SK-N-SH (cell line): ENCODE data around the gene PCDHGA5.
"Not testable (repeated sequence)": the region's sequence is repeated elsewhere in the genome, so short reads cannot be mapped to it uniquely, and the experiment has no call there.

Source experiments
- CHD2 ChIP-seq: fragments of 150-350 bp; IDR thresholded peaks from 2 replicates; pipeline ENCODE4 v1.6.1; 2018; ENCODE audit warnings: low read length; ENCODE audit not compliant: partially characterized antibody
- EZH2phosphoT487 ChIP-seq: fragments of 200-600 bp; sonication (generic); IDR thresholded peaks from 2 replicates; pipeline ENCODE4 v1.6.1; 2017; ENCODE audit warnings: low read depth, mixed run types, mild to moderate bottlenecking, antibody characterized with exemption, moderate library complexity, borderline replicate concordance
- FOXM1 ChIP-seq: IDR thresholded peaks from 2 replicates; pipeline ENCODE4 v1.4.0; 2012; ENCODE audit warnings: low read depth, mild to moderate bottlenecking
- JUND ChIP-seq: IDR thresholded peaks from 2 replicates; pipeline ENCODE4 v1.4.0; 2012
- MAX ChIP-seq: IDR thresholded peaks from 2 replicates; pipeline ENCODE4 v1.4.0; 2012; ENCODE audit warnings: low read depth
- MEF2A ChIP-seq: IDR thresholded peaks from 2 replicates; pipeline ENCODE4 v1.4.0; 2012; ENCODE audit warnings: low read depth, borderline replicate concordance
- MXI1 ChIP-seq: IDR thresholded peaks from 2 replicates; pipeline ENCODE4 v1.6.1; 2012; ENCODE audit warnings: mild to moderate bottlenecking, low read depth, low read length, improper control_type of control experiment
- POLR2AphosphoS5 ChIP-seq: IDR thresholded peaks from 2 replicates; pipeline ENCODE4 v1.6.1; 2012; ENCODE audit warnings: low read depth, low read length
- RXRA ChIP-seq: IDR thresholded peaks from 2 replicates; pipeline ENCODE4 v1.4.0; 2012; ENCODE audit warnings: low read depth, mild to moderate bottlenecking, borderline replicate concordance
- TAF1 ChIP-seq: IDR thresholded peaks from 2 replicates; pipeline ENCODE4 v1.6.1; 2012; ENCODE audit warnings: low read depth, mild to moderate bottlenecking, low read length, moderate library complexity, borderline replicate concordance
- TF ChIP-seq, protein P1 (sequence below): fragments of 200-600 bp; sonication (generic); IDR thresholded peaks from 2 replicates; pipeline ENCODE4 v1.6.1; 2017; ENCODE audit warnings: antibody characterized with exemption, mild to moderate bottlenecking, moderate library complexity
- TF ChIP-seq, protein P2 (sequence below): IDR thresholded peaks from 2 replicates; pipeline ENCODE4 v1.4.0; 2012; ENCODE audit warnings: low read depth, borderline replicate concordance

- TF ChIP-seq, protein P1, sequence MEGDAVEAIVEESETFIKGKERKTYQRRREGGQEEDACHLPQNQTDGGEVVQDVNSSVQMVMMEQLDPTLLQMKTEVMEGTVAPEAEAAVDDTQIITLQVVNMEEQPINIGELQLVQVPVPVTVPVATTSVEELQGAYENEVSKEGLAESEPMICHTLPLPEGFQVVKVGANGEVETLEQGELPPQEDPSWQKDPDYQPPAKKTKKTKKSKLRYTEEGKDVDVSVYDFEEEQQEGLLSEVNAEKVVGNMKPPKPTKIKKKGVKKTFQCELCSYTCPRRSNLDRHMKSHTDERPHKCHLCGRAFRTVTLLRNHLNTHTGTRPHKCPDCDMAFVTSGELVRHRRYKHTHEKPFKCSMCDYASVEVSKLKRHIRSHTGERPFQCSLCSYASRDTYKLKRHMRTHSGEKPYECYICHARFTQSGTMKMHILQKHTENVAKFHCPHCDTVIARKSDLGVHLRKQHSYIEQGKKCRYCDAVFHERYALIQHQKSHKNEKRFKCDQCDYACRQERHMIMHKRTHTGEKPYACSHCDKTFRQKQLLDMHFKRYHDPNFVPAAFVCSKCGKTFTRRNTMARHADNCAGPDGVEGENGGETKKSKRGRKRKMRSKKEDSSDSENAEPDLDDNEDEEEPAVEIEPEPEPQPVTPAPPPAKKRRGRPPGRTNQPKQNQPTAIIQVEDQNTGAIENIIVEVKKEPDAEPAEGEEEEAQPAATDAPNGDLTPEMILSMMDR, result not testable (repeated sequence)
- TF ChIP-seq TAF1, EZH2phosphoT487, CHD2, RXRA, POLR2AphosphoS5, MXI1, FOXM1, MEF2A, JUND, MAX: not testable (repeated sequence)
- TF ChIP-seq, protein P2, sequence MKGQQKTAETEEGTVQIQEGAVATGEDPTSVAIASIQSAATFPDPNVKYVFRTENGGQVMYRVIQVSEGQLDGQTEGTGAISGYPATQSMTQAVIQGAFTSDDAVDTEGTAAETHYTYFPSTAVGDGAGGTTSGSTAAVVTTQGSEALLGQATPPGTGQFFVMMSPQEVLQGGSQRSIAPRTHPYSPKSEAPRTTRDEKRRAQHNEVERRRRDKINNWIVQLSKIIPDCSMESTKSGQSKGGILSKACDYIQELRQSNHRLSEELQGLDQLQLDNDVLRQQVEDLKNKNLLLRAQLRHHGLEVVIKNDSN, result not testable (repeated sequence)
These were observed 47.0 kb upstream of the PCDHGA5 start for GRCh38 chr5:141316963-141317362.
